ENCODE data around the gene GLTPD2.
"Not testable (repeated sequence)": the region's sequence is repeated elsewhere in the genome, so short reads cannot be mapped to it uniquely, and the experiment has no call there.

GLTPD2 gene

DNA sequence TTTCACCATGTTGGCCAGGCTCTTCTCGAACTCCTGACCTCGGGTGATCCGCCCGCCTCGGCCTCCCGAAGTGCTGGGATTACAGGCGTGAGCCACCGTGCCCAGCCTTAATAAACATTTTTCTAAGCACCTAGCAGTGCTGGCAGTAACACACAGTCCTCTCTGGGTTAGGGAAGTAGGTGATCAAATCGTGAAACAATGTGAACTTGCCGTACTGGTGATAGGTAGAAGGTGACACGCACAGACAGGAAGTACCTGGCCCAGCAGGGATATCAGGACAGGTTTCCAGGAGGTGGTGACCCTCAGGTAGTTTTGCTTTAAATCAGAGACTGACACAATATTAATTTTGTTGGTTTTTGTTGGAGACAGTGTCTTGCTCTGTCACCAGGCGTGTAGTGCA, 22.7 kb downstream of the GLTPD2 start:
- no peak for DNase-seq

DNA sequence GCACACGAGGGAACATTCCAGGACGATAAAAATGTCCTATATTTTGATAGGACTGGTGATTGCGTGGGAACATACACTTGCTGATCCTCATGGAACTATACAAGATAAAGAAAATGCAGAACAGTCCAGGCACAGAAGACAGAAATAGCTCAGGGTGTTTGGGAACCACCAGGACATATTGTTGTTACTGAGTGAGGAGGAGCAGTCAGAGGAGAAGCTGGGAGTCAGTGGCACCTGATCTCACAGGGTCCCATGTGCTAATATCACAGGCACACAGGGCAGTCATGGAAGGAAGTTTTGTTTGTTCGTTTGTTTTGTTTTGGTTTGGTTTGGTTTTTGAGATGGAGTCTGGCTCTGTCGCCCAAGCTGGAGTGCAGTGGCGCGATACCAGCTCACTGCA, 23.9 kb downstream of the GLTPD2 start:
- DNase-seq, result no peak

DNA sequence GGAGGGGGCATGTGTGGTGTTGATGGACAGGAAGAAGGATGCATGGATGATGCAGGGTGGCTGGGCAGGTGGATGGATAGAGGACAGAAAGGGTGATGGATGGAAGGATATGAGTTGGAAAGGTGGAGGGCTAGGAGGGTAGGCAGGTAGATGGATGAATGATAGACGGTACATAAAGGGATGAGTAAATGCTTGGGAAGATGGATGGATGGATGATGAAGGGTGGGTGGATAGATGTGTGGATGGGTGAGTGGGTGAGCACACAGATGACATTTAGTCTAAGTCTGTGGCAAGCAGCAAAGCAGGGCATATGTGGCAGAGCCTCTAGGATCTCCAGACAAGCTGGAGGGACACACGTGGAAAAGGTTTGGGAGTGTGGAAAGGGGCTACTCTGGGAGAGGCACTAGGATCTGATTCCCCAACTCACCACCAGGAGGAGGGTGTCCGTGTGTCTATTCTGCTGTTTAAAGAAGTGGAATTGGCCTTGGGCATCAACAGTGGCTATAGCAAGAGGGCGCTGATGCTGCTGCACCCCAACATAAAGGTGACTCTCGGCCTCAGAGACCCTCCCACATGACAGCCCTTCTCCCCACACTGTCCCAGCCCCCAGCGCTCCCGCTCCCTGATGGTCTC, 26.4 kb downstream of the GLTPD2 start:
- no peak for DNase-seq

DNA sequence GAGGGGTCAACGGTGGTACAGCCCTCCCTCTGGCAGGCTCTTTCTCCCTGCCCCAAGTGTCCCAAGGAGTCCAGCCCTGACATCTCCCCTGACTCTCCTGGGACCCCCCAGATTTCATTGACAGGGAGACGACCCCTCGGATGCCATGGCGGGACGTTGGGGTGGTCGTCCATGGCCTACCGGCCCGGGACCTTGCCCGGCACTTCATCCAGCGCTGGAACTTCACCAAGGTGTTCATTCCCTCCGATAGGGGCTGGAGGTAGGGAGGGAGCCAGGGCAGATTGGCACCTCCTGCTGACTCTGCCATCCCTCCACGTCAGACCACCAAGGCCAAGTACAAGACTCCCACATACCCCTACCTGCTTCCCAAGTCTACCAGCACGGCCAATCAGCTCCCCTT, 28.1 kb downstream of the GLTPD2 start:
- DNase-seq, result no peak

- DNase-seq, result no peak
Observed at GRCh38 chr17:4818276-4818675, 29.5 kb downstream of the GLTPD2 start.

- DNase-seq, result no peak
Observed at GRCh38 chr17:4822835-4823234, 34.1 kb downstream of the GLTPD2 start.

DNA sequence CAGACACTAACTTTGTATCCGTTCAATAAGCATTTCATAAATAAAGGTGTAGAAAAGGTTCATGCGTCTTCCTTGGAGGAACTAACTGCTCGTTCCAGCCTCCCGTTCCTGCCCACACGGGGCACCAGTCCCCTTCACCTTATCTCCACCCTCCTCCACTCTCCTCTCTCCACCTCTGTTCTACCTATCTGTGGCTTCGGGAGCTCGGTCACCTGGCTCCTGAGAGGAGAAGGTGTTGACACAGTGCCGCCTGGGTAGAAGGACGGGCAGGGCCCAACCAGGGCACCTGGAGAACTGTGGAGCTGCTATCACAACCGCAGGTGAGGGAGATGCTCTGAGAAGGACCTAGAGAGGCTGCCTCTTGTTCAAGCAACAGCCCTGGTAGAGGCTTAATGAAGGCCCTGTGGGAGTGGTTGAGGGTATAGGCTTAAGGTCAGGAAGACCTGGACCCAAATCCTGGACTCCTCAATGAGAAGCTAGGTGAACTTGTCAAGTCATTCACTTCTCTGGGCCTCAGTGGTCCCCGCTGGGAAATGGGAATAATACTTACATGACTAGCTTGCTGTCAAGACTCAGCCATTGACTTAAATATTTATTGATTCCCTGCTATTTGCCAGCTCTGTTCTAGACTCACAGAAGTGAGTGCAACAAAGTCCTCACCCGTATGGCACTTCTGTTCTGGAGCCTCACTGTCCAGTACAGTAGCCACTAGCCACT, 34.8 kb downstream of the GLTPD2 start:
- no peak for DNase-seq

- DNase-seq, result no peak
Observed at GRCh38 chr17:4827399-4827798, 38.6 kb downstream of the GLTPD2 start.

DNA sequence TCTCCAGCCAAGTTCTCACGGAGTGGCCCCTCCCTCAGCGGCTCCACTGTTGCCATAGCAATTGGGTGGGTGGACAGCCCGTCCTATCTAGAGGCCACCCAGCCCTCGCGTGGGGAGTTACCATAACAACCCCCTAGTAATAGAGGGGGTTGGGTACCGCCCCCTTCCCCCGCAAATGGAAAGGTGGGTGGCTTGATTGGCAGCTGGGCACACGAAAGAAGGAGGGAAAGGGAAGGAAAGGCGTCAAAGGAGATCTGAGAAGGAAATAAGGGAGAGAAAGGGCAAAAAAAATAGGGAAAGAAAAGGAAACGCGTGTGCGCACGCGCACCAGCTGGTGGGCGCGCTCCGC, 44.0 kb downstream of the GLTPD2 start:
- DNase-seq, result not testable (repeated sequence)

DNA sequence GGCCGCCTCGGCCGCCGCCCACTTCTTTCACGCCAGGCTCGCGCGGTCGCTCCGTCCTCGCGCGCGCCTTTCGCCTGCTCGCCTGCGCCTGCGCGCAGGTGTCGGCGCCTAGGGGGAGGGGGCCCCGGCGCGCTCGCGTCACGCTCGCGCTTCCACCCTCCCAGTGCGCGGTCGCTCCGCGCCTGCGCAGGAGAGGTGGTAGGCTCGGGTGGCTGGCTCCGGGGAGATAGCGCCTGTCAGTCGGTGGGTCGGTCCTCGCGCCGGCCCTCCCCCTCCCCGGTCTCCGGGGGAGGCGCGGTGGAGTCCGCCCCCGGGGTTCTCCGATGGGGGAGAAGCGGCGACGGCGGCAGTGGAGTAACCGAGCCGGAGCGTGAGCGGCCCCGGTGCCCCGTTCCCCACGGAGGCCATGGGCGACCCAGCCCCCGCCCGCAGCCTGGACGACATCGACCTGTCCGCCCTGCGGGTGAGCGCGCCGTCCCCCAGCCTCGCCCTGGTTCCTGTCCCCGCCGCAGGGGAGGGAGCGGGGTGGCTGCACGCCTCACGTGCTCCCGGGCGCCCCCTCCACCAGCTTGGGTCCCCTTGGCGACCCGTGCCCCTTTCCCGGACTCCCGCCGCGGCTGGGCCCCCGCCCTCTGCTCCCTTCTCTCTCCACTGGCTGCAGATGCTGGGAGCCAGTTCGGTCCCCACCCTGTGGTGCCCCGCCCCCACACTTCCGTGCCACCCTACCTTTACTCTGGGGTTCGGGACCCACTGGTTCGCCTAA, 44.6 kb downstream of the GLTPD2 start, which contains the start of gene MINK1:
TSS of gene MINK1 (plus strand) at position 163 of the 763 bp plus-strand sequence. CDS start at position 407, 244 bp downstream.
- DNase-seq, result peak; percentile 90

DNA sequence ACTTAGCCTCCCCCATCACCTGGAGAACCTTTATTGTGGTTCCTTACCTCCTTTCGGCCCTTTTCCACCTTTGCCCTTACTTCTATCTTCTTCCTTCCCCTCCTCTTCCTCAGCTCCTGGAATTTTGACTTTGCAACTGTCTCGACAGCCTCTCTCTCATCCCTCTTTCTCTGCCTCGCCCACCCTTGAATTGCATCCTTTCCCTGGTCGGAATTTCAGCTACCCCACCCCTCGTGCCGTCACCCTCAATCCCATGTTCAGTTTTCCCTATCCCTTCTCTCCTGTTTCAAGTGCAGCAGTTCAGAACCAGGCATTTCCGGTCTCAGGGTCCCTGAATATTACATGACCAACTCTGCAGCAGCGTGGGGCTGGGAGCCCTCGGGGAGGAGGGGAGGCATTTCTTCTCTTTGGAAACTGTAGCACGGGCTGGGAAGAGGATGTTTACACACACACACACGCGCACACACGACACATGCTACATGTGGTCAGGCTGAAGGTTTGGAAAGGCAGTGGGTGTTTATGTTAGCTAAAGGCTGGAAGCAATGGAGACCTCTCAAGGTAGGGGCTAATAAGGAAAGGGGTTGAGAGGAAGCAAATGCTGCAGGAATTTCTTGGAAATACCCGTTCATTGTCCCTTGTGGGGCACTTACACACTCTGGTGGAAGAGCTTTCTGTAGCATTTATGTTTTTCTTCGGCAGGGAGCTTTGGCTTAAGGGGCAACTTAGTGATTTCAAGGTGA, 45.3 kb downstream of the GLTPD2 start:
- DNase-seq, result peak; percentile 31

DNA sequence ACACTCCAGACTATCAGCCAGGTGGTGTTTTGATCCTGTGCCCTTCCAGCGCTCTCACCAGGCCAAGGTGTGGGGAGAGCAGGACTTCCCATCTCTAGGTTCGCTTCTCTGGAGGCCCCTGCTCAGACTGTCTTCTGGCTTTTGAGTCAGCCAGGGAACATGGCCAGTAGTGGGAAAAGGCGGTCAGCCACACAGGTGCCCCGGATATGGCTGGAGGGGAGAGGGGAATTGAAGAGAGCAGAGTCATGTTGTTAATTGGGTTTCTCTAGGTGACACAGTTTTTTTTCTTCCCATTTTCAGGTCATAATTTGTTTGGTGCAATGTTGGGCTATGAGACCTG, 45.9 kb downstream of the GLTPD2 start:
- no peak for DNase-seq

DNA sequence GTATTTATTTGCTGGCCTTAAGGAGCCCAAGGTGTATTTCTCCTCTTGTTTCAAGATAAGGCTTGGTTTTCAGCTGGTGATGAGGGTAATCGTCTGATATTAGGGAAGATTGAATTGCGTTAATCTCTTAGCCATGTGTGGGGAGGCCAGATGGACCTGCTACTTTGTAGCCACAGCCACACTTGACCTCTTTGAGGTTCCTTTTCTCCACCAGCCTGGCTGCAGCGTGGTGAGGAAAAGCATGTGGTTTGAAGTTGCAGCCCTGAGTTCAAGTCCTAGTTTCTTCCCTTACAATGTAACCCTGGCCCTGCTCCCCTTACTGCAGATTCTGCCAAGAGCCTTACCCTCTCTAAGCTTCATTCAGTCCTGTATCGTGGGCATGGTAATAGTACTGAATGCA, 47.5 kb downstream of the GLTPD2 start:
- DNase-seq, result no peak

- DNase-seq, result no peak
Observed at GRCh38 chr17:4837471-4838308, 48.9 kb downstream of the GLTPD2 start.

DNA sequence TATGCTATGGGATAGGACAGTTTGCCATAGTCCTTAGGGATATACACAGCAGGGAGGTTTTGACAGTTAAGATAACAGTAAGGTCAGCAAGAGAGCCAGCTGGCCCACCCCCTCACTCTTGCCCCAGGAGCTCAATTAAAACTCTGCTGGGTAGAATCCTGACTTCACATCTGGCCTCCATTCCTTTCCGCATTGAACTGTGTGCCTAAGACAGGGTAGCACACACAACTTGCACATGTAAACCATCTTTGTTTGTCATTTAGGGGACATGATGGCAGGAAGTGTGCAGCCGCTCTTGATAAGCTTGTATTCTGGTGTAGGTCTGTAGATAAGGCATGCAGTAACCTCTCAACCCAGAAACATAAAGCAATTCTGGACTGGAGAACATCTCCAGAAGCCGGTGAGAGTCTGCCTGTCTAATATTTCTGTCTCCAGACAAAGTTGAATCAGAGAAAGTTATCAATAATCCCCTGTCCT, 49.6 kb downstream of the GLTPD2 start:
- no peak for DNase-seq

- no peak for DNase-seq
Observed at GRCh38 chr17:4839221-4839620, 50.5 kb downstream of the GLTPD2 start.
